Kidney epithelial cell (primary cell): ENCODE data around the gene RNF40. TPM values are rescaled to one million over a fixed set of nuclear protein-coding genes. Genes with fewer than 3 reads are reported as not detected.

ENCODE experiments used
- DNase-seq: peaks from one replicate; pipeline ENCODE4 v3.0.0-alpha.2; 2010; ENCODE audit warnings: low read depth
- H3K27me3 ChIP-seq: 2 replicates; pipeline ENCODE4 v1.6.0; 2011; ENCODE audit warnings: low read length; ENCODE audit not compliant: control insufficient read depth, insufficient read depth
- H3K36me3 ChIP-seq: 2 replicates; pipeline ENCODE4 v1.5.1; 2011; ENCODE audit warnings: low read length; ENCODE audit not compliant: control insufficient read depth, insufficient read depth
- H3K4me3 ChIP-seq: 2 replicates; pipeline ENCODE4 v1.5.1; 2011; ENCODE audit warnings: low read depth, mild to moderate bottlenecking, control low read depth, low read length
- CTCF ChIP-seq: IDR thresholded peaks from 2 replicates; pipeline ENCODE4 v1.5.1; 2011; ENCODE audit warnings: mild to moderate bottlenecking, moderate library complexity, low read length, control low read depth, inconsistent platforms; ENCODE audit not compliant: insufficient read depth, poor library complexity, severe bottlenecking
- total RNA-seq: library from RNA; depleted of rRNA; stranded (reverse); fragments of >200 nt; gene quantifications from 2 replicates; pipeline ENCODE4 v1.2.3, GENCODE V29; 2015

RNF40 gene
- total RNA-seq, 1 donor from 2014 or later = 130 TPM

- Histone ChIP-seq H3K4me3 (peak overlapping the region; percentile 99), H3K27me3 (peaks cover 1% of the 10 kb centered on the region), H3K36me3 (no peaks in the 10 kb centered on the region)
- TF ChIP-seq CTCF = no peak
- DNase-seq = no peak
Measured at GRCh38 chr16:30787613-30788378, 25.7 kb downstream of the RNF40 start.

GRCh38 chr16:30793508-30794069 is 31.5 kb downstream of the RNF40 start:
- Histone ChIP-seq H3K4me3 (no peak overlapping the region), H3K27me3 (peaks cover 4% of the 10 kb centered on the region), H3K36me3 (no peaks in the 10 kb centered on the region)
- no peak for DNase-seq
- TF ChIP-seq CTCF = no peak

- DNase-seq = no peak
- Histone ChIP-seq H3K4me3 (no peak overlapping the region), H3K36me3 (no peaks in the 10 kb centered on the region), H3K27me3 (peaks cover 4% of the 10 kb centered on the region)
- TF ChIP-seq CTCF = no peak
Measured at GRCh38 chr16:30794634-30795033, 32.5 kb downstream of the RNF40 start.

GRCh38 chr16:30797670-30798309 is 35.7 kb downstream of the RNF40 start:
- DNase-seq = no peak
- Histone ChIP-seq H3K27me3 (peaks cover 3% of the 10 kb centered on the region), H3K36me3 (no peaks in the 10 kb centered on the region), H3K4me3 (no peak overlapping the region)
- TF ChIP-seq CTCF = peak; percentile 8

GRCh38 chr16:30802936-30803335 is 40.8 kb downstream of the RNF40 start:
- no peaks in the 10 kb centered on the region for H3K36me3 ChIP-seq
- H3K4me3 ChIP-seq = no peak overlapping the region
- no peak for TF ChIP-seq CTCF
- H3K27me3 ChIP-seq = no peaks in the 10 kb centered on the region
- DNase-seq = no peak

GRCh38 chr16:30805056-30805369 is 42.9 kb downstream of the RNF40 start:
- Histone ChIP-seq H3K27me3 (no peaks in the 10 kb centered on the region), H3K36me3 (no peaks in the 10 kb centered on the region), H3K4me3 (peak overlapping the region; percentile 69)
- no peak for DNase-seq
- TF ChIP-seq CTCF = no peak
